ENCODE data around the gene OPTC.

DNA sequence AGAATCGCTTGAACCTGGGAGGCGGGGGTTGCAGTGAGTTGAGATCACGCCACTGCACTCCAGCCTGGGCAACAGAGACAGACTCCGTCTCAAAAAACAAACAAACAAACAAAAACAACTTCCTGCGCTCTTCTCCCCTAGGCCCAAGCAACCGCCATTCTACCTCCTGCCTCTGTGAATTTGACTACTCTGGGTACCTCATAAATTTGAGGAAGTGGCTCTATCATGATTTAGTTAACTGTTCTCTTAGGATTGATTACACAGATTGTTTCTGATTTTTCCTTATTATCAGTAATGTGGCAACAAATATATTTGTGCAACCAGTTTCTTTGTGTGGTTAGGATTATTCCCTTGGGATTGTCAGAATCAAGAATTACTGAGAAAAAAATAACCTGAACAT lies 29.7 kb downstream of the OPTC start:
- TF ChIP-seq POLR2A (IDR thresholded peaks at IDR 0.05) = no peak
- TF ChIP-seq, protein P1, sequence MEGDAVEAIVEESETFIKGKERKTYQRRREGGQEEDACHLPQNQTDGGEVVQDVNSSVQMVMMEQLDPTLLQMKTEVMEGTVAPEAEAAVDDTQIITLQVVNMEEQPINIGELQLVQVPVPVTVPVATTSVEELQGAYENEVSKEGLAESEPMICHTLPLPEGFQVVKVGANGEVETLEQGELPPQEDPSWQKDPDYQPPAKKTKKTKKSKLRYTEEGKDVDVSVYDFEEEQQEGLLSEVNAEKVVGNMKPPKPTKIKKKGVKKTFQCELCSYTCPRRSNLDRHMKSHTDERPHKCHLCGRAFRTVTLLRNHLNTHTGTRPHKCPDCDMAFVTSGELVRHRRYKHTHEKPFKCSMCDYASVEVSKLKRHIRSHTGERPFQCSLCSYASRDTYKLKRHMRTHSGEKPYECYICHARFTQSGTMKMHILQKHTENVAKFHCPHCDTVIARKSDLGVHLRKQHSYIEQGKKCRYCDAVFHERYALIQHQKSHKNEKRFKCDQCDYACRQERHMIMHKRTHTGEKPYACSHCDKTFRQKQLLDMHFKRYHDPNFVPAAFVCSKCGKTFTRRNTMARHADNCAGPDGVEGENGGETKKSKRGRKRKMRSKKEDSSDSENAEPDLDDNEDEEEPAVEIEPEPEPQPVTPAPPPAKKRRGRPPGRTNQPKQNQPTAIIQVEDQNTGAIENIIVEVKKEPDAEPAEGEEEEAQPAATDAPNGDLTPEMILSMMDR (IDR thresholded peaks at IDR 0.05) = no peak
- no peak for TF ChIP-seq POLR2AphosphoS5 (IDR thresholded peaks at IDR 0.05)

All from breast epithelium (tissue), 3 donors.